Glutamatergic neuron (in vitro differentiated cells): ENCODE measurements around the gene TRPC6. TPM values are rescaled to one million over a fixed set of nuclear protein-coding genes. Genes with fewer than 3 reads are reported as not detected.

Source experiments
- DNase-seq: peaks from one replicate; pipeline ENCODE4 v3.0.0; 2022
- H3K27ac Mint-ChIP-seq: one replicate; pipeline ENCODE4 v1.8.0; 2020; ENCODE audit warnings: mild to moderate bottlenecking, mixed read lengths, inconsistent platforms; ENCODE audit not compliant: unreplicated experiment
- H3K27me3 Mint-ChIP-seq: one replicate; pipeline ENCODE4 v1.8.0; 2020; ENCODE audit warnings: mild to moderate bottlenecking, moderate library complexity, mixed read lengths, inconsistent platforms; ENCODE audit not compliant: unreplicated experiment
- H3K36me3 Mint-ChIP-seq: one replicate; pipeline ENCODE4 v1.8.0; 2020; ENCODE audit warnings: mild to moderate bottlenecking, mixed read lengths, inconsistent platforms; ENCODE audit not compliant: unreplicated experiment
- H3K4me1 Mint-ChIP-seq: one replicate; pipeline ENCODE4 v1.8.0; 2020; ENCODE audit warnings: mild to moderate bottlenecking, low read depth, mixed read lengths, inconsistent platforms; ENCODE audit not compliant: unreplicated experiment
- H3K4me3 Mint-ChIP-seq: one replicate; pipeline ENCODE4 v1.8.0; 2020; ENCODE audit warnings: mild to moderate bottlenecking, mixed read lengths, inconsistent platforms; ENCODE audit not compliant: unreplicated experiment
- H3K9me3 Mint-ChIP-seq: one replicate; pipeline ENCODE4 v1.8.0; 2020; ENCODE audit warnings: mild to moderate bottlenecking, moderate library complexity, mixed read lengths, inconsistent platforms; ENCODE audit not compliant: unreplicated experiment
- CTCF ChIP-seq: fragments of 200-600 bp; sonication (generic); IDR thresholded peaks from one replicate; pipeline ENCODE4 v1.5.0; 2021; ENCODE audit not compliant: partially characterized antibody, unreplicated experiment
- long read RNA-seq: library from polyadenylated mRNA; unstranded; transcript quantifications from one replicate; pipeline ENCODE4 v2.0.0, GENCODE V29; 2020; ENCODE audit not compliant: unreplicated experiment
- total RNA-seq: library from RNA; stranded (reverse); fragmentation: NEBNext Ultra II Directional; extraction: Animal tissue kit (Norgen Biotek cat#: 25700); gene quantifications from one replicate; pipeline ENCODE4 v1.2.1, GENCODE V29; 2021; ENCODE audit not compliant: unreplicated experiment

Gene TRPC6
- 0.27 TPM for total RNA-seq
- long read RNA-seq, partial matches to known transcripts, result 0 of 1 reads
- long read RNA-seq, other reads (novel, unspliced or antisense), result 1 of 1 reads

DNA sequence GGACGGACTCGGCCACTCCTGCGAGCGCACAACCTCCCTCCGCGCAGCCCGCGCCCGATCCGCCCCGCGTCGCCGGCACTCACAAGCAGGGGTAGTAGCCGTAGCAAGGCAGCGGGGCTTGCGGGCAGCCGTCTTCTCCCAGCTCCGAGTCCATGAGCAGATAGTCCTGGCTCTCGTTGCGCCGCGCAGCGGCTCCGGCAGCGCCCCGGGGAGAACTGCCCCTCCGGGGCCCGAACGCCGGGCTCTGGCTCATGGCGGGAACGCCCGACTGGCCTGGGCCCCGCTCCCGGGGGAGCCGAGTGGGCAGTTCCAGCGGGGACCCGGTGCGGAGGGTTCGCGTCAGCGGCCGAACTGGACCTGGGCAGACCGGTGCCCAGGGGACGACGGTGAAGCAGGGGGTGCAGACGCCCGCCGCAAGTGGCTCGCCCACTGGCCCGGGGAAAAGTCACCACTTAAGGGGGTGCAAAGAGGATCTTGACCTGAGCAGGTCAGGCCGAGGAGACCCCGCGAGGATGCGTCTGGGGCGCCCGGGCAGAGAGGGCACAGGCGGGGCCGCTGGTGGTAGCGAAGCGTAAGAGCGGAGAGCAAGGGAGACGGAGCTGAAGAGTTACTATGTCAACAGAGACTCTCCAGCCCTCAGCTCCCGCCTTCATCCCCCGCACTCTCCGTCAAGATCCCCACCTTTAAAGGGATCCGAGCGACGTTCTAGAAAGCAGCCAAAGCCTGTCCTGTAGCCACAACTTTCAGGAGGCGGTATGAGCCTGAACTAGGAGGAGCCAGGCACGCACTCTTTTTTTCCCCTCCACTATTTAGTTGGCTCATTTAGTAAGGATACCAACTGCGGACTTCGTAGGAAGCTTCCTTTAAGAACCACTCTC is at the start of gene TRPC6:
Gene TRPC6 (minus strand): TSS at position 757 of the 878 bp plus-strand sequence. CDS start 504 bp downstream, at position 253.
- Mint-ChIP-seq H3K27me3 (peaks cover 9% of the 10 kb centered on the region), H3K27ac (no peak within 1 kb of the TSS), H3K36me3 (no peaks in the 10 kb centered on the region), H3K4me1 (no peaks in the 10 kb centered on the region), H3K9me3 (peaks cover 2% of the 10 kb centered on the region), H3K4me3 (peak within 1 kb of the TSS; percentile 86)
- DNase-seq, result peak; percentile 61
- TF ChIP-seq CTCF, result no peak

GRCh38 chr11:101620026-101620425 is 36.2 kb upstream of the TRPC6 start:
- Mint-ChIP-seq H3K4me1 (no peaks in the 10 kb centered on the region), H3K27ac (no peak overlapping the region)

DNA sequence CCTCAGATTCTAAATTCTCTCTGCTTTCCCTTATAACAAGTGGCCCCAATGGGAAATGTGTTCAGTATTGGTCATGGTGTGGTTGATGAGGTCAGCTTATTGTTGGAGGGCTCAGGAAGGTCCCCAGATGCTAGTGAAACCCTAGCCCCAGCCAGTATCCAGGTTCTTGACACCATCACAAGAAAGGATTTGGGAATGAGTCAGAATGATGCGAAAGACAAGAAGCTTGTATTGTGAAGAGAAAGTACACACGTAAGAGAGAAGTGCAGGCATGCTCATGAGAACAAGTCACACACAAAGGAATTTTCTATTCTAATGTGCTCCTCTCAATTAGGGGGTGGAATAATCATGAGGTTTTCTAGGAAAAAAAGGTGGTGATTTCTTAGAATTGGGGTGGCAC is 34.9 kb upstream of the TRPC6 start:
- Mint-ChIP-seq H3K27ac (no peak overlapping the region), H3K9me3 (no peaks in the 10 kb centered on the region), H3K4me1 (no peaks in the 10 kb centered on the region), H3K27me3 (no peaks in the 10 kb centered on the region), H3K4me3 (no peak overlapping the region), H3K36me3 (no peaks in the 10 kb centered on the region)
- no peak for TF ChIP-seq CTCF
- no peak for DNase-seq

More at GRCh38 chr11:101620026-101620425, 36.2 kb upstream of the TRPC6 start:
- no peak for TF ChIP-seq CTCF
- DNase-seq, result no peak
- no peaks in the 10 kb centered on the region for H3K36me3 Mint-ChIP-seq
- H3K9me3 Mint-ChIP-seq, result no peaks in the 10 kb centered on the region
- no peak overlapping the region for H3K4me3 Mint-ChIP-seq
- H3K27me3 Mint-ChIP-seq, result no peaks in the 10 kb centered on the region

GRCh38 chr11:101617735-101618332 is 34.0 kb upstream of the TRPC6 start:
- no peaks in the 10 kb centered on the region for H3K4me1 Mint-ChIP-seq
- no peaks in the 10 kb centered on the region for H3K27me3 Mint-ChIP-seq

More at GRCh38 chr11:101617735-101618332, 34.0 kb upstream of the TRPC6 start:
- Mint-ChIP-seq H3K9me3 (no peaks in the 10 kb centered on the region), H3K36me3 (no peaks in the 10 kb centered on the region), H3K4me3 (no peak overlapping the region), H3K27ac (no peak overlapping the region)
- no peak for DNase-seq
- no peak for TF ChIP-seq CTCF
